GM21360 (cell line): ENCODE data around the gene FBXL7.

Experiments
- ATAC-seq: cut with Tn5 transposase; IDR thresholded peaks from one replicate; pipeline ENCODE4 v1.9.1; 2021; ENCODE audit warnings: mild to moderate bottlenecking, moderate library complexity; ENCODE audit not compliant: unreplicated experiment

Gene FBXL7

GRCh38 chr5:15535938-15536337 is 36.0 kb downstream of the FBXL7 start:
- ATAC-seq: no peak

- ATAC-seq: no peak
Observed at GRCh38 chr5:15538516-15538915, 38.5 kb downstream of the FBXL7 start.

GRCh38 chr5:15539951-15540350 is 40.0 kb downstream of the FBXL7 start:
- ATAC-seq: no peak

- no peak for ATAC-seq
Observed at GRCh38 chr5:15544039-15544438, 44.1 kb downstream of the FBXL7 start.

- no peak for ATAC-seq
Observed at GRCh38 chr5:15545082-15545481, 45.1 kb downstream of the FBXL7 start.

- no peak for ATAC-seq
Observed at GRCh38 chr5:15547261-15547839, 47.4 kb downstream of the FBXL7 start.

- no peak for ATAC-seq
Observed at GRCh38 chr5:15549961-15550360, 50.0 kb downstream of the FBXL7 start.

- ATAC-seq: no peak
Observed at GRCh38 chr5:15550502-15551112, 50.6 kb downstream of the FBXL7 start.

- no peak for ATAC-seq
Observed at GRCh38 chr5:15551113-15551504, 51.1 kb downstream of the FBXL7 start.

- ATAC-seq: no peak
Observed at GRCh38 chr5:15554542-15554941, 54.6 kb downstream of the FBXL7 start.

- no peak for ATAC-seq
Observed at GRCh38 chr5:15555176-15555575, 55.2 kb downstream of the FBXL7 start.

GRCh38 chr5:15558240-15558639 is 58.3 kb downstream of the FBXL7 start:
- no peak for ATAC-seq

- ATAC-seq: no peak
Observed at GRCh38 chr5:15558681-15559080, 58.7 kb downstream of the FBXL7 start.

- ATAC-seq: no peak
Observed at GRCh38 chr5:15560421-15560820, 60.4 kb downstream of the FBXL7 start.

GRCh38 chr5:15564523-15564922 is 64.5 kb downstream of the FBXL7 start:
- ATAC-seq: no peak

GRCh38 chr5:15564957-15565356 is 65.0 kb downstream of the FBXL7 start:
- ATAC-seq: no peak

GRCh38 chr5:15566306-15566705 is 66.3 kb downstream of the FBXL7 start:
- ATAC-seq: no peak

- ATAC-seq: no peak
Observed at GRCh38 chr5:15566789-15567188, 66.8 kb downstream of the FBXL7 start.

- ATAC-seq: no peak
Observed at GRCh38 chr5:15570491-15570890, 70.5 kb downstream of the FBXL7 start.

GRCh38 chr5:15571081-15571480 is 71.1 kb downstream of the FBXL7 start:
- no peak for ATAC-seq

GRCh38 chr5:15571618-15572017 is 71.6 kb downstream of the FBXL7 start:
- no peak for ATAC-seq

- no peak for ATAC-seq
Observed at GRCh38 chr5:15573590-15573989, 73.6 kb downstream of the FBXL7 start.

GRCh38 chr5:15574128-15574527 is 74.1 kb downstream of the FBXL7 start:
- ATAC-seq: no peak
